NCI-H187 (cell line): ENCODE measurements around the gene STAT5B.
"Not testable (repeated sequence)": the region's sequence is repeated elsewhere in the genome, so short reads cannot be mapped to it uniquely, and the experiment has no call there.

ENCODE experiments used
- DNase-seq, 2 experiments: peaks; one replicate each; lab custom pipeline; 2025; lab: John Stamatoyannopoulos, UW

STAT5B gene

GRCh38 chr17:42233156-42233555 is 43.0 kb downstream of the STAT5B start:
- no peak for DNase-seq

- DNase-seq, result no peak
Observed at GRCh38 chr17:42230225-42230624, 46.0 kb downstream of the STAT5B start.

- DNase-seq, result no peak
Observed at GRCh38 chr17:42227849-42228700, 48.1 kb downstream of the STAT5B start.

- DNase-seq, result no peak
Observed at GRCh38 chr17:42225646-42226045, 50.5 kb downstream of the STAT5B start.

GRCh38 chr17:42224651-42225050 is 51.5 kb downstream of the STAT5B start:
- DNase-seq, result no peak

- no peak for DNase-seq
Observed at GRCh38 chr17:42221886-42222745, 54.1 kb downstream of the STAT5B start.

GRCh38 chr17:42219280-42219679 is 56.9 kb downstream of the STAT5B start:
- DNase-seq, result not testable (repeated sequence)

GRCh38 chr17:42214156-42214555 is 62.0 kb downstream of the STAT5B start:
- no peak for DNase-seq

- no peak for DNase-seq
Observed at GRCh38 chr17:42212382-42212781, 63.8 kb downstream of the STAT5B start.

GRCh38 chr17:42211921-42212341 is 64.3 kb downstream of the STAT5B start:
- not testable (repeated sequence) for DNase-seq

GRCh38 chr17:42210046-42210445 is 66.1 kb downstream of the STAT5B start:
- DNase-seq, result no peak

GRCh38 chr17:42206153-42206612 is 70.0 kb downstream of the STAT5B start:
- not testable (repeated sequence) for DNase-seq

GRCh38 chr17:42203354-42203753 is 72.8 kb downstream of the STAT5B start:
- no peak for DNase-seq

GRCh38 chr17:42202696-42203095 is 73.5 kb downstream of the STAT5B start:
- DNase-seq, result no peak

GRCh38 chr17:42202159-42202558 is 74.0 kb downstream of the STAT5B start:
- DNase-seq, result no peak

- no peak for DNase-seq
Observed at GRCh38 chr17:42201458-42201772, 74.8 kb downstream of the STAT5B start.

GRCh38 chr17:42200706-42201457 is 75.3 kb downstream of the STAT5B start:
- no peak for DNase-seq

GRCh38 chr17:42199416-42200011 is 76.7 kb downstream of the STAT5B start:
- no peak for DNase-seq

GRCh38 chr17:42198897-42199296 is 77.3 kb downstream of the STAT5B start:
- no peak for DNase-seq

- no peak for DNase-seq
Observed at GRCh38 chr17:42197564-42198156, 78.5 kb downstream of the STAT5B start.
